GM12878 (cell line): ENCODE results near the gene NELFB.

Experiments used
- ATF3 ChIP-seq: IDR thresholded peaks from 2 replicates; pipeline ENCODE4 v1.6.1; 2011; ENCODE audit warnings: low read depth, mild to moderate bottlenecking, low read length, moderate library complexity, borderline replicate concordance; ENCODE audit errors: extremely low read depth
- ATF7 ChIP-seq: fragments of 450-650 bp; IDR thresholded peaks from 2 replicates; pipeline ENCODE4 v1.6.1; 2016; ENCODE audit warnings: low read depth, mild to moderate bottlenecking
- CTCF ChIP-seq, 3 experiments: IDR thresholded peaks in 2 of 3; conservative IDR thresholded peaks in 1 of 3; 2 replicates each; pipeline ENCODE4 v1.5.1; 2011; ENCODE audit warnings: low read depth in 3 of 3, low read length in 3 of 3, mild to moderate bottlenecking in 3 of 3, control low read depth in 2 of 3, moderate library complexity in 2 of 3, inconsistent platforms in 1 of 3, mixed read lengths in 1 of 3; ENCODE audit not compliant: control insufficient read depth in 2 of 3, insufficient read depth in 1 of 3; ENCODE audit errors: extremely low read depth in 1 of 3
- DPF2 ChIP-seq: fragments of 450-650 bp; IDR thresholded peaks from 2 replicates; pipeline ENCODE4 v1.6.1; 2017; ENCODE audit warnings: mild to moderate bottlenecking
- EP300 ChIP-seq, 2 experiments: fragments of 150-350 bp in 1 of 2; IDR thresholded peaks; 2 replicates each; pipeline ENCODE4 v1.6.1; 2011 to 2012; ENCODE audit warnings: low read depth in 2 of 2, low read length in 2 of 2, borderline replicate concordance in 1 of 2, improper control_type of control experiment in 1 of 2, inconsistent platforms in 1 of 2; ENCODE audit not compliant: control insufficient read depth in 1 of 2
- ESRRA ChIP-seq: IDR thresholded peaks from 2 replicates; pipeline ENCODE4 v1.6.1; 2012; ENCODE audit warnings: mild to moderate bottlenecking, low read length, improper control_type of control experiment
- MXI1 ChIP-seq: fragments of 150-350 bp; IDR thresholded peaks from 2 replicates; pipeline ENCODE4 v1.6.1; 2011; ENCODE audit warnings: low read depth, mild to moderate bottlenecking, inconsistent platforms, low read length, improper control_type of control experiment
- POLR2A ChIP-seq: IDR thresholded peaks from 2 replicates; pipeline ENCODE4 v1.6.1; 2011; ENCODE audit warnings: low read depth, mild to moderate bottlenecking, low read length
- RCOR1 ChIP-seq: conservative IDR thresholded peaks from 2 replicates; pipeline ENCODE4 v1.6.1; 2012; ENCODE audit warnings: low read depth, low read length, improper control_type of control experiment
- TAF1 ChIP-seq: IDR thresholded peaks from 2 replicates; pipeline ENCODE4 v1.6.1; 2011; ENCODE audit warnings: mild to moderate bottlenecking, low read depth, low read length, borderline replicate concordance
- TF ChIP-seq, protein P1 (sequence below): fragments of 450-650 bp; formaldehyde crosslinking; IDR thresholded peaks from 2 replicates; pipeline ENCODE4 v1.4.0; 2020; ENCODE audit warnings: mild to moderate bottlenecking, moderate library complexity

- TF ChIP-seq ATF7, result no peak
- TF ChIP-seq MXI1, result no peak
- TF ChIP-seq TAF1, result no peak
- TF ChIP-seq, protein P1, sequence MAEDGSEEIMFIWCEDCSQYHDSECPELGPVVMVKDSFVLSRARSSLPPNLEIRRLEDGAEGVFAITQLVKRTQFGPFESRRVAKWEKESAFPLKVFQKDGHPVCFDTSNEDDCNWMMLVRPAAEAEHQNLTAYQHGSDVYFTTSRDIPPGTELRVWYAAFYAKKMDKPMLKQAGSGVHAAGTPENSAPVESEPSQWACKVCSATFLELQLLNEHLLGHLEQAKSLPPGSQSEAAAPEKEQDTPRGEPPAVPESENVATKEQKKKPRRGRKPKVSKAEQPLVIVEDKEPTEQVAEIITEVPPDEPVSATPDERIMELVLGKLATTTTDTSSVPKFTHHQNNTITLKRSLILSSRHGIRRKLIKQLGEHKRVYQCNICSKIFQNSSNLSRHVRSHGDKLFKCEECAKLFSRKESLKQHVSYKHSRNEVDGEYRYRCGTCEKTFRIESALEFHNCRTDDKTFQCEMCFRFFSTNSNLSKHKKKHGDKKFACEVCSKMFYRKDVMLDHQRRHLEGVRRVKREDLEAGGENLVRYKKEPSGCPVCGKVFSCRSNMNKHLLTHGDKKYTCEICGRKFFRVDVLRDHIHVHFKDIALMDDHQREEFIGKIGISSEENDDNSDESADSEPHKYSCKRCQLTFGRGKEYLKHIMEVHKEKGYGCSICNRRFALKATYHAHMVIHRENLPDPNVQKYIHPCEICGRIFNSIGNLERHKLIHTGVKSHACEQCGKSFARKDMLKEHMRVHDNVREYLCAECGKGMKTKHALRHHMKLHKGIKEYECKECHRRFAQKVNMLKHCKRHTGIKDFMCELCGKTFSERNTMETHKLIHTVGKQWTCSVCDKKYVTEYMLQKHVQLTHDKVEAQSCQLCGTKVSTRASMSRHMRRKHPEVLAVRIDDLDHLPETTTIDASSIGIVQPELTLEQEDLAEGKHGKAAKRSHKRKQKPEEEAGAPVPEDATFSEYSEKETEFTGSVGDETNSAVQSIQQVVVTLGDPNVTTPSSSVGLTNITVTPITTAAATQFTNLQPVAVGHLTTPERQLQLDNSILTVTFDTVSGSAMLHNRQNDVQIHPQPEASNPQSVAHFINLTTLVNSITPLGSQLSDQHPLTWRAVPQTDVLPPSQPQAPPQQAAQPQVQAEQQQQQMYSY (CRISPR knock-in tag), result no peak
- TF ChIP-seq POLR2A, result no peak
- no peak for TF ChIP-seq EP300 (IDR thresholded peaks at IDR 0.05; ENCODE audit: borderline replicate concordance in 1 of 2, control insufficient read depth in 1 of 2, low read depth in 2 of 2, low read length in 2 of 2)
- TF ChIP-seq RCOR1, result no peak
- no peak for TF ChIP-seq ATF3
- no peak for TF ChIP-seq DPF2
- TF ChIP-seq CTCF (IDR thresholded peaks at IDR 0.05 in 2 of 3, conservative IDR thresholded peaks at IDR 0.05 in 1 of 3; ENCODE audit: control insufficient read depth in 2 of 3, extremely low read depth in 1 of 3, insufficient read depth in 1 of 3, low read depth in 3 of 3, low read length in 3 of 3), result no peak
- TF ChIP-seq ESRRA, result no peak
Observed at GRCh38 chr9:137281345-137282116, 26.4 kb downstream of the NELFB start.
